BJ (cell line): ENCODE data around the gene DNM3. TPM values are rescaled to one million over a fixed set of nuclear protein-coding genes. Genes with fewer than 3 reads are reported as not detected.
"Not testable (repeated sequence)": the region's sequence is repeated elsewhere in the genome, so short reads cannot be mapped to it uniquely, and the experiment has no call there.

ENCODE experiments used
- CTCF ChIA-PET: fragments of 350-600 bp; formaldehyde crosslinking; extraction: SDS; loops from one replicate; lab custom pipeline; 2021; ENCODE audit warnings: antibody characterized with exemption, inconsistent platforms; lab: Yijun Ruan, JAX
- POLR2A ChIA-PET: fragments of 300-600 bp; sonication (Branson Sonifier 250); formaldehyde crosslinking; extraction: SDS; loops from one replicate; lab custom pipeline; 2021; ENCODE audit warnings: antibody characterized with exemption; lab: Charles Lee
- DNase-seq: peaks from one replicate; pipeline ENCODE4 v3.0.0-alpha.2; 2011; ENCODE audit warnings: low read depth
- H3K27me3 ChIP-seq: 2 replicates; pipeline ENCODE4 v1.6.0; 2011; ENCODE audit warnings: low read length; ENCODE audit not compliant: control insufficient read depth, insufficient read depth
- H3K36me3 ChIP-seq: 2 replicates; pipeline ENCODE4 v1.5.1; 2011; ENCODE audit warnings: low read length; ENCODE audit not compliant: control insufficient read depth, insufficient read depth
- H3K4me3 ChIP-seq: 2 replicates; pipeline ENCODE4 v1.5.1; 2011; ENCODE audit warnings: low read depth, mild to moderate bottlenecking, control low read depth, low read length
- CTCF ChIP-seq: IDR thresholded peaks from 2 replicates; pipeline ENCODE4 v1.5.1; 2011; ENCODE audit warnings: low read depth, mild to moderate bottlenecking, control low read depth, inconsistent platforms, low read length, moderate library complexity; ENCODE audit not compliant: insufficient read depth
- polyA plus RNA-seq: library from polyadenylated mRNA; depleted of rRNA; stranded (reverse); fragments of >200 nt; gene quantifications from 2 replicates; pipeline ENCODE4 v1.2.3, GENCODE V29; 2011

The DNM3 gene
- polyA plus RNA-seq, 1 experiment: 0.26 TPM

- peak; percentile 39 for DNase-seq
- TF ChIP-seq CTCF: no peak
- ChIA-PET POLR2A (interaction anchor here (0.6 to 1.2 kb wide), 3 partner anchors 137 to 394 kb away, joined by 3 to 7 read pairs (median 4); no protein-coding TSS in a partner anchor), CTCF (interaction anchor here (0.8 to 3.8 kb wide), 8 partner anchors 9 to 439 kb away, joined by 3 to 14 read pairs (median 4); no protein-coding TSS in a partner anchor)
- no peaks in the 10 kb centered on the region for H3K36me3 ChIP-seq
- H3K27me3 ChIP-seq: no peaks in the 10 kb centered on the region
- H3K4me3 ChIP-seq: no peak overlapping the region
These were observed 164.6 kb downstream of the DNM3 start for GRCh38 chr1:172005856-172006255.

GRCh38 chr1:172006660-172007059, 165.4 kb downstream of the DNM3 start:
- DNase-seq: no peak
- CTCF ChIA-PET: interaction anchor here (0.6 to 3.0 kb wide), 6 partner anchors 8 to 436 kb away, joined by 3 to 8 read pairs (median 4); no protein-coding TSS in a partner anchor

GRCh38 chr1:172018727-172019311, 177.5 kb downstream of the DNM3 start:
- ChIA-PET POLR2A (no interaction called here), CTCF (no interaction called here)
- no peak overlapping the region for H3K4me3 ChIP-seq
- no peak for DNase-seq
- H3K36me3 ChIP-seq: no peaks in the 10 kb centered on the region
- no peaks in the 10 kb centered on the region for H3K27me3 ChIP-seq
- no peak for TF ChIP-seq CTCF

More at GRCh38 chr1:172006660-172007059, 165.4 kb downstream of the DNM3 start:
- H3K4me3 ChIP-seq: no peak overlapping the region
- no peaks in the 10 kb centered on the region for H3K36me3 ChIP-seq
- no peak for TF ChIP-seq CTCF
- H3K27me3 ChIP-seq: no peaks in the 10 kb centered on the region
- POLR2A ChIA-PET: no interaction called here

- CTCF ChIA-PET: interaction anchor here (2.8 kb wide), 1 partner anchor 16 kb away, joined by 14 read pairs; no protein-coding TSS in a partner anchor
- DNase-seq: no peak
- Histone ChIP-seq H3K4me3 (no peak overlapping the region), H3K27me3 (no peaks in the 10 kb centered on the region), H3K36me3 (no peaks in the 10 kb centered on the region)
- no peak for TF ChIP-seq CTCF
- POLR2A ChIA-PET: no interaction called here
These were observed 178.7 kb downstream of the DNM3 start for GRCh38 chr1:172019976-172020375.

GRCh38 chr1:172024516-172024915, 183.2 kb downstream of the DNM3 start:
- H3K27me3 ChIP-seq: no peaks in the 10 kb centered on the region
- ChIA-PET POLR2A (no interaction called here), CTCF (no interaction called here)
- TF ChIP-seq CTCF: no peak
- DNase-seq: no peak
- no peak overlapping the region for H3K4me3 ChIP-seq
- no peaks in the 10 kb centered on the region for H3K36me3 ChIP-seq

GRCh38 chr1:172024944-172025738, 183.8 kb downstream of the DNM3 start:
- H3K4me3 ChIP-seq, H3K27me3 ChIP-seq, H3K36me3 ChIP-seq, DNase-seq, POLR2A ChIA-PET: not testable (repeated sequence)
- CTCF ChIA-PET: interaction anchor here (1.6 kb wide), 1 partner anchor 18 kb away, joined by 3 read pairs; no protein-coding TSS in a partner anchor
